Measurements from ENCODE around the gene SAV1.

The SAV1 gene

DNA sequence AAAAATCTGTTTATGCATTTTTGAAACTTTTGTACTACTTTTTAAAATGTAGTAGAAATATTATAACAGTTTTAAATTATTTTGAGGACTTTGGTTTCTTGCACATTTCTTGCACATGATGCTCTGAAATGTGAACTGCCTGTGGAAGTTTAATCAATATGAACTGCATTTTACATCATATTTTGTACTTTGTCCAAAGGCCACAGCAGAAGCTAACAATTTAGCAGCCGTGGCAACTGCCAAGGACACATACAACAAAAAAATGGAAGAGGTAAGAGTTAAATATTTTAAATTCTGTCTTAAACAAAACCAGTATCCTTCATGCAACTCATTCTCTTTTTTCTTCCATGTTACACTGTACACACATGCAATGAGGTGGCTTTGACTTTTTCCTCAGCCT is 45.1 kb downstream of the SAV1 start:
- Histone ChIP-seq H3K4me1 (ENCODE audit: control insufficient read depth, insufficient read depth, low read length) (no peaks in the 10 kb centered on the region), H3K9me3 (ENCODE audit: control insufficient read depth, insufficient read depth, low read length) (no peaks in the 10 kb centered on the region), H3K27me3 (ENCODE audit: control insufficient read depth, insufficient read depth, low read length) (no peaks in the 10 kb centered on the region), H3K4me3 (ENCODE audit: low read depth, low read length) (no peak overlapping the region), H3K9ac (ENCODE audit: low read depth, low read length) (no peak overlapping the region), H3K36me3 (ENCODE audit: control insufficient read depth, insufficient read depth, low read length) (no peaks in the 10 kb centered on the region)

DNA sequence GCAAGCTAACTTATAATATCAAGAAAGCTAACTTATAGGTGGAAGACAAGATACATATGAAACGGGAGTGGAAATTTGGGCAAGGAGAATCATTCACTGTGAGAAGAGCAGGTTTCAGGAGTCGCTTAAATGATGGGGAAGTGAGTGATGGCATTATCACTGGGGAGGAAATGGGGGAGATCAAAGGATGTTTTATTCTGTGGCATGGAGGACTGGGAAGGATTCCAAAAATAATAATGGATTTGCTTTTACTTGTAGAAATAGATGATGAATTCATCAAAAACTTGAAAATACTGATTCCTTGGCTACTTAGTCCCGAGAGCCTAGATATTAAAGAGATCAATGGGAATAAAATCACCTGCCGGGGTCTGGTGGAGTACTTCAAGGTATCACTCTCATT is 47.8 kb downstream of the SAV1 start:
- no peaks in the 10 kb centered on the region for H3K36me3 ChIP-seq (ENCODE audit: control insufficient read depth, insufficient read depth, low read length)
- no peak overlapping the region for H3K4me3 ChIP-seq (ENCODE audit: low read depth, low read length)
- H3K9ac ChIP-seq (ENCODE audit: low read depth, low read length) = no peak overlapping the region
- no peaks in the 10 kb centered on the region for H3K9me3 ChIP-seq (ENCODE audit: control insufficient read depth, insufficient read depth, low read length)
- no peaks in the 10 kb centered on the region for H3K4me1 ChIP-seq (ENCODE audit: control insufficient read depth, insufficient read depth, low read length)
- no peaks in the 10 kb centered on the region for H3K27me3 ChIP-seq (ENCODE audit: control insufficient read depth, insufficient read depth, low read length)

DNA sequence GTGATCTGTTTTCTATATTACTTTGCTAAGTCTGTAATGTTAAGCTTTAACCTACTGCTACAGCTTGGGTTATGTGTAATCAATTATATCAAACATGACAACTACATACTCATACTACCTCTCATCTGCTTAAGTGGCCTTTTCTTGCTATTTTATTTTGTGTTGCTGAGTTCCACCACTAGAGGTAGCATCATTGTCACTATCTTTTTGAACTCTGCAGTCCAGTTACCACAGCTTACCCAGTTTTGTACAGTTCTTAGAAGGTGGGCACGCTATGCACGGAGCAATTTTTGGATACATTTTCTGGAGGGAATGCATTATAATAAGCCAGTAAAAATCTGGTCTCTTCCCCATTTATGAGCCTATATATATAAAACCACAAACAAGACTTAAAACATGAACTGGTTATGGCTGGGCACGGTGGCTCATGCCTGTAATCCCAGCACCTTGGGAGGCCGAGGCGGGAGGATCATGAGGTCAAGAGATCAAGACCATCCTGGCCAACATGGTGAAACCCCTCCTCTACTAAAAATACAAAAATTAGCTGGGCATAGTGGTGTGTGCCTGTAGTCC is 48.5 kb downstream of the SAV1 start:
- H3K9ac ChIP-seq (ENCODE audit: low read depth, low read length) = no peak overlapping the region
- H3K4me3 ChIP-seq (ENCODE audit: low read depth, low read length) = no peak overlapping the region
- no peaks in the 10 kb centered on the region for H3K36me3 ChIP-seq (ENCODE audit: control insufficient read depth, insufficient read depth, low read length)
- no peaks in the 10 kb centered on the region for H3K9me3 ChIP-seq (ENCODE audit: control insufficient read depth, insufficient read depth, low read length)
- H3K4me1 ChIP-seq (ENCODE audit: control insufficient read depth, insufficient read depth, low read length) = no peaks in the 10 kb centered on the region
- no peaks in the 10 kb centered on the region for H3K27me3 ChIP-seq (ENCODE audit: control insufficient read depth, insufficient read depth, low read length)

DNA sequence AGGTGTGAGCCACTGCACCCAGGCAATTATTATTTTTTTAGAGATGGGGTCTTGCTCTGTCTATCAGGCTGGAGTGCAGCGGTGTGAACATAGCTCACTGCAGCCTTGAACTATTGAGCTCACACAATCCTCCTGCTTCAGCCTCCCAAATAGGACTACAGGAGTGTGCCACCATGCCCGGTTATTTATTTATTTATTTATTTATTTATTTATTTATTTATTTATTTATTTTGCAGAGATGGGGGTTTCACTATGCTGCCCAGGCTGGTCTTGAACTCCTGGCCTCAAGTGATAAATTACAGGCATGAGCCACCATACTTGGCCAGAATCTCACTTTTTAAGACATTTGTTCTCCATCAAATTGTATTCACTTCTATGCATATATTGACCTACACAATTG is 51.8 kb downstream of the SAV1 start:
- no peaks in the 10 kb centered on the region for H3K9me3 ChIP-seq (ENCODE audit: control insufficient read depth, insufficient read depth, low read length)
- H3K36me3 ChIP-seq (ENCODE audit: control insufficient read depth, insufficient read depth, low read length) = no peaks in the 10 kb centered on the region
- no peaks in the 10 kb centered on the region for H3K4me1 ChIP-seq (ENCODE audit: control insufficient read depth, insufficient read depth, low read length)
- H3K27me3 ChIP-seq (ENCODE audit: control insufficient read depth, insufficient read depth, low read length) = no peaks in the 10 kb centered on the region
- H3K9ac ChIP-seq (ENCODE audit: low read depth, low read length) = no peak overlapping the region
- no peak overlapping the region for H3K4me3 ChIP-seq (ENCODE audit: low read depth, low read length)

DNA sequence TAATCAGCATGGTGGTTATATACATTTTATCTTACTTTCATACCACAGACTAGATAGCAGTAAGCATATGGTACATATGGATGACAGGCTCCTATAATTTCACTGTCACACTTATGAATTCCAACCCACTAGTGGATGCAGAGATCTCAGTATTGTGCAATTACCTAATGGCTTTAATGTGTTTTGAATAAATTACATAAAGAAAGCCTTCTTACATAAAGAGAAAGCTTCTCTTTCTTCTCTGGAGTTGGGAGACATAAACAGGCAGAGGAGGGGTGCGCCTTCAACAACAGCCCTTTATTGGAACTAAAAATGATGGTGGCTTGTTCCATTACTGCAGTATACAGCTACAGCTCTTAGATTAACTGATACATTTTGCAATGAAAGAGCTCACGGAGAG is 52.6 kb downstream of the SAV1 start:
- Histone ChIP-seq H3K27me3 (ENCODE audit: control insufficient read depth, insufficient read depth, low read length) (no peaks in the 10 kb centered on the region), H3K9me3 (ENCODE audit: control insufficient read depth, insufficient read depth, low read length) (no peaks in the 10 kb centered on the region), H3K36me3 (ENCODE audit: control insufficient read depth, insufficient read depth, low read length) (no peaks in the 10 kb centered on the region), H3K4me1 (ENCODE audit: control insufficient read depth, insufficient read depth, low read length) (no peaks in the 10 kb centered on the region), H3K9ac (ENCODE audit: low read depth, low read length) (no peak overlapping the region), H3K4me3 (ENCODE audit: low read depth, low read length) (no peak overlapping the region)

DNA sequence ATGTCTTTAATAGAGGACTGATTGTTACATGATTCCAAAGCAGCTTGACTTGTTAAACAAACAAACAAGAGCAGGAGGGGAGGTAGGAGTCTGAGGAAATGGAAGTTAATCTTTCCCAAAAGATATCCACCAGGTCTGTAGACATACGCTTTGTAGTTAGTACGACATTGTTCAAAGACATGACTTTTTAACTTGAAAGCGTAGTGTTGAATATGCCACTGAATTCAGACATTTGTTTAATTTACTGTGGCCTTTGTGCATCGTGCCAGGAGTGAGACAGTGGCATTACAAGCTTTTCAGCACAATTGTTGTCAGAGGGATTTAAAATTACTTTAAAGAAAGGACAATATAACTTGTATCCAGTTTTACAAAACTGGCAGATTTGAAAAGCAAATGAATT is 53.0 kb downstream of the SAV1 start:
- no peaks in the 10 kb centered on the region for H3K4me1 ChIP-seq (ENCODE audit: control insufficient read depth, insufficient read depth, low read length)
- no peaks in the 10 kb centered on the region for H3K36me3 ChIP-seq (ENCODE audit: control insufficient read depth, insufficient read depth, low read length)
- H3K9ac ChIP-seq (ENCODE audit: low read depth, low read length) = no peak overlapping the region
- no peaks in the 10 kb centered on the region for H3K27me3 ChIP-seq (ENCODE audit: control insufficient read depth, insufficient read depth, low read length)
- no peak overlapping the region for H3K4me3 ChIP-seq (ENCODE audit: low read depth, low read length)
- H3K9me3 ChIP-seq (ENCODE audit: control insufficient read depth, insufficient read depth, low read length) = no peaks in the 10 kb centered on the region

DNA sequence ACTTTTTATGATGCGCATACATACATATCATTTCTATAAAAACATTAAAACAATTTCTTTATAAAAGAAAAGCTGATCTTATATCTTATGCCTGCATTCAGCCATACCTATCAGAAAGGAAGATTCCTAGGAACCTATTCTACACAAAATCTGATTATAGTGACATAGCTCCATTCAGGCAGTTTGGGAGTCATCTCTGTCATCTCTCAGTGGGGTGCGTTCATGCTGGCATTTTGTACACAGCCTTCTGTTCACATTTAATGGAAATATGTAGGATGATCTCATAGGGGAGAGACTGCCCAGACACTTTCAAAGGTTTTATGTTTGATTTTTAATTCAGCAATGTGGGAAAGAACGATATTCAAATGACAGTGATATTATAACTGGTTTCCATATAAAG is 55.3 kb downstream of the SAV1 start:
- H3K4me1 ChIP-seq (ENCODE audit: control insufficient read depth, insufficient read depth, low read length) = no peaks in the 10 kb centered on the region
- H3K9ac ChIP-seq (ENCODE audit: low read depth, low read length) = no peak overlapping the region
- H3K9me3 ChIP-seq (ENCODE audit: control insufficient read depth, insufficient read depth, low read length) = no peaks in the 10 kb centered on the region
- H3K27me3 ChIP-seq (ENCODE audit: control insufficient read depth, insufficient read depth, low read length) = no peaks in the 10 kb centered on the region
- H3K4me3 ChIP-seq (ENCODE audit: low read depth, low read length) = no peak overlapping the region
- H3K36me3 ChIP-seq (ENCODE audit: control insufficient read depth, insufficient read depth, low read length) = no peaks in the 10 kb centered on the region

DNA sequence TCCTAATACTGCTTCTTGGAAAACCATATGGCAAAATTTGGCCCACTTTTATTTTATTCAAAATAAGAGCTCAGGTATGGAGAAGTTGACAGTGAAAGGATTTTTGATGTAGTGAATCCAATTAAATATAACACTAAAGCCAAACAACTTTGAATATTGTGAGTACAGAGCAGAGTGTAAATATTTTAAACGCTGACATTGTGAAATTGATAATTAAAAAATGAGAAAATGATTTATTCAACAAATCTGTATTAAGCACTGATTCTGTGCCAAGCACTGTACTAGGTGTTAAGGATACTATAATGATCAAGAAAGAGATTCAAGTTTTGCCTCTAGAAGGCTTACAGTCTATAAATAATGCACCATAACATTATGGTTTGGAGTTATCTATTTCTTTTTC is 57.6 kb downstream of the SAV1 start:
- no peaks in the 10 kb centered on the region for H3K9me3 ChIP-seq (ENCODE audit: control insufficient read depth, insufficient read depth, low read length)
- no peaks in the 10 kb centered on the region for H3K27me3 ChIP-seq (ENCODE audit: control insufficient read depth, insufficient read depth, low read length)
- H3K4me1 ChIP-seq (ENCODE audit: control insufficient read depth, insufficient read depth, low read length) = no peaks in the 10 kb centered on the region
- no peak overlapping the region for H3K9ac ChIP-seq (ENCODE audit: low read depth, low read length)
- H3K4me3 ChIP-seq (ENCODE audit: low read depth, low read length) = no peak overlapping the region
- H3K36me3 ChIP-seq (ENCODE audit: control insufficient read depth, insufficient read depth, low read length) = no peaks in the 10 kb centered on the region

DNA sequence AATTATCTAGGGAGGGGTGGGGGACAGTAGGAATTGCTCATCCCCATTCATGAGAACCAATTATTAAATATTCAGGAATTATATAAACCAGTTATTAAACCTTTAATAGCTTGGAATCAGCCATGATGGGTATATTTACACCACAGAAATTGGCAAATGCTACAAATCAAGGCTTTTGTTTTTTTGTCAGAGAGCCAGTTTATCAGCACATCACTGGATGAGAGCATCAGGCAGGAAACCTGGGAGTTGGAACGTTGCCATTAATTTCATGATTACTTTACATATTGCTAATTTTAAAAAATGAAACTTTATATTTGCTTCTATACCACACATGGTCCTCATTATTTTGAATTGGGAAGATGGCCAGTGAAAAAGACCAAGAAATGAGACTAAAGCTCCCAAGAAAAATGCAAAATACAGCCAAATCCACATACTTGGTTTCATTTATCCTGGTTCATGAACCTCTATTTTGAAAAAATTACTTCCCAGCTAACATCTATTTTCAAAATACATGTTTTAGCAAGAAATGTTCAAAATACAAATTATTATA is 59.7 kb downstream of the SAV1 start:
- Histone ChIP-seq H3K27me3 (ENCODE audit: control insufficient read depth, insufficient read depth, low read length) (no peaks in the 10 kb centered on the region), H3K9me3 (ENCODE audit: control insufficient read depth, insufficient read depth, low read length) (no peaks in the 10 kb centered on the region), H3K9ac (ENCODE audit: low read depth, low read length) (no peak overlapping the region), H3K4me3 (ENCODE audit: low read depth, low read length) (no peak overlapping the region), H3K36me3 (ENCODE audit: control insufficient read depth, insufficient read depth, low read length) (no peaks in the 10 kb centered on the region), H3K4me1 (ENCODE audit: control insufficient read depth, insufficient read depth, low read length) (no peaks in the 10 kb centered on the region)

DNA sequence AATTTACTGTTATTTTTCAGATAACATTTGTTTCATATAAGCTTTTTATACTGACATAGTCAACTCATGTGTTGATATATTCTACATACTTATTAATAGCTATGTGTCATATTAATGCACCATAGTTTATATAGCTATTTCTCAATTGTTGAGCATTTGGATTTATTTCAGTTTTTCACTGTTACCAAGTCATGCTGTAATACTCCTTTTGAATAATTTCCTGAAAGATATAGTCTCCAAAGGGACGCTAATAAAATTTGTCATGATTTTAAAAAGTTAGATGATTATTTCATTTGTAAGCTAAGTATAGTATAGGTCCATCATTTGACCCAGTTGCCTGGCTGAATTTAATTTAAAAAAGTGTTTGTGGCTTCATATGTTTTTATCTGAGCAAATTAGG is 60.3 kb downstream of the SAV1 start:
- Histone ChIP-seq H3K27me3 (ENCODE audit: control insufficient read depth, insufficient read depth, low read length) (no peaks in the 10 kb centered on the region), H3K9me3 (ENCODE audit: control insufficient read depth, insufficient read depth, low read length) (no peaks in the 10 kb centered on the region), H3K9ac (ENCODE audit: low read depth, low read length) (no peak overlapping the region), H3K4me1 (ENCODE audit: control insufficient read depth, insufficient read depth, low read length) (no peaks in the 10 kb centered on the region), H3K36me3 (ENCODE audit: control insufficient read depth, insufficient read depth, low read length) (no peaks in the 10 kb centered on the region), H3K4me3 (ENCODE audit: low read depth, low read length) (no peak overlapping the region)

DNA sequence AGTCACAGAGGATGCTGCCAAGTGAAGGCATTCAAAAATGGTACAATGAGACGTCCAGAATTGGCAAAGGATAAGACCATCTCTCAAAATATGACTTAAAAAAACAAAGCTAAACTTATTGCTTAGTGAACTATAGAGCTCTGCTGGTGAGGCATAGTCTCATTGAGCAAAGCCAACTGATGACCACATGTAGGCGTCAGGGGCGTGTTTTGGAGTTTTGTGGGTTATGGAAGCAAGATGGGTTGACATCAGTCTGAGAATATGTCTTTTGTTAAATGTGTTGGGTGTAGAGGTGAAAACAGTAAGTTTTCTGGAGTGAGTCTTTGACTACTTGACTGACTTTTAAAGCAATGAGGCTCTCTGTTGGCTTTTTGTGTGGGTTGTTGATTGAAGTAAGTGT is 60.9 kb downstream of the SAV1 start:
- no peak overlapping the region for H3K9ac ChIP-seq (ENCODE audit: low read depth, low read length)
- no peak overlapping the region for H3K4me3 ChIP-seq (ENCODE audit: low read depth, low read length)
- H3K9me3 ChIP-seq (ENCODE audit: control insufficient read depth, insufficient read depth, low read length) = no peaks in the 10 kb centered on the region
- no peaks in the 10 kb centered on the region for H3K4me1 ChIP-seq (ENCODE audit: control insufficient read depth, insufficient read depth, low read length)
- no peaks in the 10 kb centered on the region for H3K36me3 ChIP-seq (ENCODE audit: control insufficient read depth, insufficient read depth, low read length)
- no peaks in the 10 kb centered on the region for H3K27me3 ChIP-seq (ENCODE audit: control insufficient read depth, insufficient read depth, low read length)

DNA sequence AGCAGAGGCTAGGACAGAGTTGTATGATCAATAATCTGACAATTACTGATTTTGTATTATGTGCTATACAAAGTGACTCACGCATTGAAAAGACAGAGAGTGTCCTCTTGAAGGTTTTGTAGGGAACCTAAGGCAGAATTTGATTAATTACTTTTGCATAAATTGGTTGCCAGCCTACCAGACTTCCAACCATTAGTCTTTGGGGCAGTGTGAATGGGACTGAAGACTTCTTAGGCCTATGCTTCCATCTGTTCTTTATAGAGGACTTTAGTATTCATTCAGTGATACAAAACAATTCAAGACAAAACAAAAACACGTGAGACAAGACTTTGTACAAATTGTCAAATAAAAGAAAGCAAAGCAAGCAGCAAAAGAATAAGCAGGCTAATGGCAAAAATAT is 61.6 kb downstream of the SAV1 start:
- H3K4me1 ChIP-seq (ENCODE audit: control insufficient read depth, insufficient read depth, low read length) = no peaks in the 10 kb centered on the region
- no peaks in the 10 kb centered on the region for H3K36me3 ChIP-seq (ENCODE audit: control insufficient read depth, insufficient read depth, low read length)
- H3K4me3 ChIP-seq (ENCODE audit: low read depth, low read length) = no peak overlapping the region
- no peaks in the 10 kb centered on the region for H3K9me3 ChIP-seq (ENCODE audit: control insufficient read depth, insufficient read depth, low read length)
- H3K9ac ChIP-seq (ENCODE audit: low read depth, low read length) = no peak overlapping the region
- H3K27me3 ChIP-seq (ENCODE audit: control insufficient read depth, insufficient read depth, low read length) = no peaks in the 10 kb centered on the region

Measured in iPS-15b (cell line).